Osteocyte (in vitro differentiated cells): Measurements from ENCODE around the gene KRTAP11-1. TPM values are rescaled to one million over a fixed set of nuclear protein-coding genes. Genes with fewer than 3 reads are reported as not detected.

Experiments used
- DNase-seq: peaks from one replicate; pipeline ENCODE4 v3.0.0; 2021; ENCODE audit warnings: mixed read lengths; ENCODE audit not compliant: unreplicated experiment; ENCODE audit errors: extremely low spot score
- H3K27ac Mint-ChIP-seq: one replicate; pipeline ENCODE4 v1.8.0; 2021; ENCODE audit warnings: mild to moderate bottlenecking, mixed read lengths; ENCODE audit not compliant: unreplicated experiment
- H3K27me3 Mint-ChIP-seq: one replicate; pipeline ENCODE4 v1.8.0; 2021; ENCODE audit warnings: mixed read lengths; ENCODE audit not compliant: unreplicated experiment
- H3K36me3 Mint-ChIP-seq: one replicate; pipeline ENCODE4 v1.8.0; 2021; ENCODE audit warnings: mixed read lengths; ENCODE audit not compliant: unreplicated experiment
- H3K4me1 Mint-ChIP-seq: one replicate; pipeline ENCODE4 v1.8.0; 2021; ENCODE audit warnings: mixed read lengths; ENCODE audit not compliant: unreplicated experiment
- H3K4me3 Mint-ChIP-seq: one replicate; pipeline ENCODE4 v1.8.0; 2021; ENCODE audit warnings: mild to moderate bottlenecking, moderate library complexity, mixed read lengths; ENCODE audit not compliant: unreplicated experiment
- H3K9me3 Mint-ChIP-seq: one replicate; pipeline ENCODE4 v1.8.0; 2021; ENCODE audit warnings: mixed read lengths; ENCODE audit not compliant: unreplicated experiment
- CTCF ChIP-seq: fragments of 200-600 bp; sonication (generic); IDR thresholded peaks from 2 replicates; pipeline ENCODE4 v1.5.0; 2021; ENCODE audit warnings: antibody characterized with exemption, mild to moderate bottlenecking, moderate library complexity
- total RNA-seq: library from RNA; stranded (reverse); gene quantifications from 2 replicates; pipeline ENCODE4 v1.2.1, GENCODE V29; 2021

The KRTAP11-1 gene
- total RNA-seq, 1 donor from 2014 or later = not detected

GRCh38 chr21:30882866-30883597 lies 1.7 kb upstream of the KRTAP11-1 start:
- Mint-ChIP-seq H3K4me1 (no peaks in the 10 kb centered on the region), H3K27ac (no peak overlapping the region), H3K9me3 (peaks cover 5% of the 10 kb centered on the region), H3K4me3 (no peak overlapping the region), H3K36me3 (no peaks in the 10 kb centered on the region), H3K27me3 (no peaks in the 10 kb centered on the region)
- DNase-seq = no peak
- no peak for TF ChIP-seq CTCF

DNA sequence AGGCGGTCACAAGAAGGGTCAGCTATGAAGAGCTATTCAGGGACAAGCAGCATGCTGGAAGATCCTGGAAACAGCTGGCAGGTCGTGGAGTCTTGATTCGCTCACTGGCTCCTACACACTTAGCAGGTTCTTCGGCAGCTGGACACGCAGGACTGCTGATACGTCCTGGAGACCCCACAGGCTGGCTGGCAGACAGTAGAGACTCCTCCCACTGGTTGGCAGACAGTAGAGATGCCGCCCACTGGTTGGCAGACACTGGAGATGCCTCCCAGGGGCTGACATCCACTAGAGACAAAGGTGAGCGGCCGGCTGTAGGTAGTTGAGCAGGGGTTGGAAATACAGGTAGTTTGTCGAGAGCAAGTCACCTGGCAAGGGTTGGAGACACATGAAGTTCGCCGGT lies 466 bp downstream of the KRTAP11-1 start:
- Mint-ChIP-seq H3K4me1 (no peaks in the 10 kb centered on the region), H3K36me3 (no peaks in the 10 kb centered on the region)

DNA sequence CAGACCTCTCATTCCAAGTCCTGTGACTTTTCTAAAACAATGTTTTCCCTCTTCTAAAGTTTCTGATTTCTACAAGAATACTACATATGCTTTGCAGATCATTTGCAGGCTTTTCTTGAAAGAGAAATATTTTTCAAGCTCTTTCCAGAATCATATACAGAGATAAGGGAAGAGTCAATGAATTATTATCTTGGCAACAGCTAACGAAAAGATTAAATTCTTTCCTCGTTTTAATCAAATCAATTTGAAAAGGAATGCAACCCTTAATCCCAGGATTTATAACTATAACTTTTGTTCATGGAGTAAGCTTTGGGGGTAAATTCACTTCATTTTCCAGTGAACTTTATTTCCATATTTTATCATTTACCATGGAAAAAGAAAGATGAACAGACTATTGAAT lies 6.9 kb downstream of the KRTAP11-1 start:
- H3K9me3 Mint-ChIP-seq = no peaks in the 10 kb centered on the region
- TF ChIP-seq CTCF = no peak
- no peak overlapping the region for H3K4me3 Mint-ChIP-seq
- no peak for DNase-seq
- H3K4me1 Mint-ChIP-seq = no peaks in the 10 kb centered on the region
- H3K36me3 Mint-ChIP-seq = no peaks in the 10 kb centered on the region
- H3K27ac Mint-ChIP-seq = no peak overlapping the region
- no peaks in the 10 kb centered on the region for H3K27me3 Mint-ChIP-seq

More for the DNA sequence above, 466 bp downstream of the KRTAP11-1 start:
- Mint-ChIP-seq H3K4me3 (no peak overlapping the region), H3K9me3 (no peaks in the 10 kb centered on the region), H3K27me3 (no peaks in the 10 kb centered on the region), H3K27ac (no peak overlapping the region)
- DNase-seq = no peak
- no peak for TF ChIP-seq CTCF

DNA sequence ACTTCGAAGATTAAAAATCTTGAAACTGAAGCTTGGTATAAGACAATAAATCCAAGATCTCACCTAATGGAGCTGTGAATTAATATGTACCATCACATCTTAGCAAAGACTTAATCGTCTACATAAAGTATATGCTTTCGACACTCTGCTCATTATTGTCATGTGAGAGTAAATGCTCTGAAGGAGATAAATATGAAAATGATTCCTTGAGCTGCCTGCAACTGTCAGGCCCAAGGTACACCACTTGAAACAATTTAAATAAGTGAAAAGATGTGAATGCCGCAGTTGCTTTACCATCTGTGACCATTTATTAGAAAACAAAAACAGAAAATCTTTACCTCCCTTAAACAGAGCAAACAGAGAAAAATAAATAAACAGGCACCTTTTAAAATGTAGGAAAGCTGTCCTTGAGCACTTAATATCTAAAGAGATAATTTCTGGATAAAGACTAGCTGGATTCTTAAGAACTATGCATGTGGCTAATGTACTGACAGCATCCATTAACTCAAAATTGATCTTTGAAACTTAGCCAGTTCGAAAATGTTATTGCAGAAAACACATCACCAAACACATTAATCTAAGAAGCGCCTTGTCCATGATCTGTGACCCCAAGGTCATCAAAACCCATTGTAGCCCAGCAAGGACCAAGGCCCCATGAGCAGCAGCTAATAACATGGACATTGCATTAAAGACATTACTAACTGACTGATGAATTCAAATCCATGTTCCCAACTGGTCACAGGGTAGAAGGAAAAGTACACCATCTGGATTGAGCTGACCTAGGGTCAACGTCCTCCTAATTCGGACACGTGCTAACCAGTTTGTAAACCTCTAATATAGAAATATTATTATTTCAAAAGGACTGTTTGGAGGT lies 33.5 kb downstream of the KRTAP11-1 start:
- Mint-ChIP-seq H3K27ac (no peak overlapping the region), H3K4me3 (no peak overlapping the region), H3K27me3 (no peaks in the 10 kb centered on the region), H3K9me3 (peaks cover 9% of the 10 kb centered on the region), H3K4me1 (no peaks in the 10 kb centered on the region), H3K36me3 (no peaks in the 10 kb centered on the region)
- no peak for DNase-seq
- no peak for TF ChIP-seq CTCF

DNA sequence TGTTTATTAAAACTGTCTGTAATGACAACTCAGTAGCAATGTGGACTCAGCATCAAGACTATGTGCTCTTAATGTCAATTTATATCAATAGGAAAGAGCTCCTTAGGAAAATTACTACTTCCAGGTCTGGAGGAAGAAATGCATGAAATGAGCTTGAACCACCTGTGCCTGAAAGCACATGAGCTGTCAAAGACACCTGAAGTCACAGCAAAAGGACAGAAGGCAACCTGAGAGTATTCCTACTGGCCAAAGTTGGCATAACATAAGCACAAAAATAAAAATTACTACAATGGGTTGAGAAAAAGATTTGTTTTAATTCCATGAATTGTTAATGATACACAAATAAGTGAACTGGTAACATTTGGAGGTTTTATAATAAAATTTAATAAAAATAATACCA lies 38.4 kb downstream of the KRTAP11-1 start:
- Mint-ChIP-seq H3K36me3 (no peaks in the 10 kb centered on the region), H3K4me1 (no peaks in the 10 kb centered on the region), H3K4me3 (no peak overlapping the region), H3K9me3 (peaks cover 4% of the 10 kb centered on the region), H3K27me3 (no peaks in the 10 kb centered on the region), H3K27ac (no peak overlapping the region)
- no peak for TF ChIP-seq CTCF
- no peak for DNase-seq
